GM10266 (cell line): ENCODE results near the gene FAP.

Experiments used
- DNase-seq: peaks from one replicate; pipeline ENCODE4 v3.0.0; 2012; ENCODE audit errors: extremely low spot score
- CTCF ChIP-seq: IDR thresholded peaks from 2 replicates; pipeline ENCODE4 v1.5.1; 2012; ENCODE audit warnings: mild to moderate bottlenecking, low read depth; ENCODE audit not compliant: control insufficient read depth, insufficient read depth; ENCODE audit errors: missing control alignments

The FAP gene

GRCh38 chr2:162243294-162243693, at the start of gene FAP:
Gene FAP, minus strand, starts transcription at chr2:162243445. Its CDS starts 118 bp downstream, at chr2:162243327.
- TF ChIP-seq CTCF = no peak
- DNase-seq = no peak

- no peak for TF ChIP-seq CTCF
- no peak for DNase-seq
Measured at GRCh38 chr2:162291748-162292147, 48.5 kb upstream of the FAP start.

GRCh38 chr2:162282765-162283425, 39.6 kb upstream of the FAP start:
- TF ChIP-seq CTCF = no peak
- no peak for DNase-seq

- no peak for TF ChIP-seq CTCF
- no peak for DNase-seq
Measured at GRCh38 chr2:162280654-162281053, 37.4 kb upstream of the FAP start.

GRCh38 chr2:162277381-162277780, 34.1 kb upstream of the FAP start:
- no peak for DNase-seq
- TF ChIP-seq CTCF = no peak

GRCh38 chr2:162267996-162268395, 24.8 kb upstream of the FAP start:
- no peak for DNase-seq
- no peak for TF ChIP-seq CTCF

GRCh38 chr2:162267496-162267895, 24.3 kb upstream of the FAP start:
- DNase-seq = no peak
- no peak for TF ChIP-seq CTCF
